Mucosa of stomach (tissue), 1 donor: ENCODE data around the gene FAM111A.
"Not testable (repeated sequence)": the region's sequence is repeated elsewhere in the genome, so short reads cannot be mapped to it uniquely, and the experiment has no call there.

Experiments
- H3K27me3 ChIP-seq: one replicate; pipeline ENCODE4 v1.7.0; 2013; ENCODE audit warnings: mild to moderate bottlenecking, low read length; ENCODE audit not compliant: control insufficient read depth, insufficient read depth
- H3K36me3 ChIP-seq: one replicate; pipeline ENCODE4 v1.7.0; 2013; ENCODE audit warnings: low read length; ENCODE audit not compliant: control insufficient read depth, insufficient read depth
- H3K4me1 ChIP-seq: one replicate; pipeline ENCODE4 v1.7.0; 2013; ENCODE audit warnings: mild to moderate bottlenecking, low read length; ENCODE audit not compliant: control insufficient read depth, insufficient read depth
- H3K4me3 ChIP-seq: one replicate; pipeline ENCODE4 v1.7.0; 2013; ENCODE audit warnings: low read length
- H3K9ac ChIP-seq: one replicate; pipeline ENCODE4 v1.7.0; 2013; ENCODE audit warnings: mild to moderate bottlenecking, low read length, moderate library complexity
- H3K9me3 ChIP-seq: one replicate; pipeline ENCODE4 v1.7.0; 2013; ENCODE audit warnings: mild to moderate bottlenecking, low read length, moderate library complexity; ENCODE audit not compliant: control insufficient read depth
- donor health status: Pancreatic carcinoma.

Gene FAM111A

DNA sequence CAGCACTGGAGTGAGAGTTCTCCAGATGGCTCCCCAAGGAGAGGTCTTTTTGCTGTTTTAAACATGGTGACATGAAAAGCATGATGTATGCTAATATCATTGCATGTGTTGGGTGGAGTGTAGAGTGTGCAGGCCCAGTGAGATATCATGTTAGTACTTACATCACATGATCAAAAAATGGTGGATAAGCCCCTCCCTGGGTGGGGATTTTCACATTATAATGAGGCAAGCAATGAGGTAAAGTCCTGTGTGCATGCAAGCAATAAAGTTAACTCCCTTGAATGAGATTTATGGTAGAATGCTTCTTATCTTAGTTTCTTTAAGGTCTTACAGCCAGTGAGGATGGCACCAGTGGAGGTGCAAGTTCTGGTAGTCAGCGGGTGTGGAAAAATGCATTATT, 27.1 kb upstream of the FAM111A start:
- H3K27me3 ChIP-seq = no peaks in the 10 kb centered on the region
- H3K36me3 ChIP-seq = no peaks in the 10 kb centered on the region
- no peaks in the 10 kb centered on the region for H3K4me1 ChIP-seq
- H3K4me3 ChIP-seq = no peak overlapping the region
- no peak overlapping the region for H3K9ac ChIP-seq
- peaks cover 3% of the 10 kb centered on the region for H3K9me3 ChIP-seq

DNA sequence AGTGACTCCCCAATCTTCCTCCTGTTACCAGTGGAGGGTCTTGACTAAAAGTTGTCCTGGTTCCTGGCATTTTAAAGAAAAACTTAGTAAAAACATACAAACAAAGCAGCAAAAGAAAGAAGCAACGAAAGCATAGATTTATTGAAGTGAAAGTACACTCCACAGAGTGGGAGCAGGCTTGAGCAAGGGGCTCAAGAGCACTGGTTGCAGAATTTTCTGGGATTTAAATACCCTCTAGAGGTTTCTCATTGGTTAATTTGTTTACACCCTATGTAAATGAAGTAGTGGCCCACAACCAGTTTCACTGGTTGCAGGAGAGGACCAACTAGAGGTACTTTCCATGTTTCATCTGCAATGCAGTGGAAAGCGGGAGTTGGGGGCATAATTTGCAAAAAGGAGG, 24.9 kb upstream of the FAM111A start:
- H3K9me3 ChIP-seq = peaks cover 3% of the 10 kb centered on the region
- no peaks in the 10 kb centered on the region for H3K36me3 ChIP-seq
- H3K4me1 ChIP-seq = no peaks in the 10 kb centered on the region
- no peak overlapping the region for H3K9ac ChIP-seq
- H3K4me3 ChIP-seq = no peak overlapping the region
- no peaks in the 10 kb centered on the region for H3K27me3 ChIP-seq

DNA sequence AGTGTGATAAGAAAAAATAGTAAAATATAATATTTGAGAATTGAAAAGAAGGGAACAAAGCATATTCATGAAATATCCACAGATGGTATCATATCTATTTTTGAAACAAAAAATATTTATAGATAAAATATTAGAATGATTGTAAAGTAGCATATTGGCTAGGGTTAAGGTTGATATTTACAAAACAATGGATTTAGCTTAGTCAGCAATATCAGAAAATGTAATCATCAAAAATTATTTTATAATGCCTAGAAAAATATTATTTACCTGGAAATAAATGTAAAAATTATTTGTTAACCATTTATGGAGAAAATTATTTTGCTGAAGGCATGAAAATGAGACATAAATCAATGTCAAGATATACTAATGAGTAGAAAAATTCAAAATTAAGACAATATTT, 22.8 kb upstream of the FAM111A start:
- H3K36me3 ChIP-seq = no peaks in the 10 kb centered on the region
- H3K9ac ChIP-seq = no peak overlapping the region
- peaks cover 3% of the 10 kb centered on the region for H3K9me3 ChIP-seq
- H3K4me3 ChIP-seq = no peak overlapping the region
- no peaks in the 10 kb centered on the region for H3K4me1 ChIP-seq
- no peaks in the 10 kb centered on the region for H3K27me3 ChIP-seq

DNA sequence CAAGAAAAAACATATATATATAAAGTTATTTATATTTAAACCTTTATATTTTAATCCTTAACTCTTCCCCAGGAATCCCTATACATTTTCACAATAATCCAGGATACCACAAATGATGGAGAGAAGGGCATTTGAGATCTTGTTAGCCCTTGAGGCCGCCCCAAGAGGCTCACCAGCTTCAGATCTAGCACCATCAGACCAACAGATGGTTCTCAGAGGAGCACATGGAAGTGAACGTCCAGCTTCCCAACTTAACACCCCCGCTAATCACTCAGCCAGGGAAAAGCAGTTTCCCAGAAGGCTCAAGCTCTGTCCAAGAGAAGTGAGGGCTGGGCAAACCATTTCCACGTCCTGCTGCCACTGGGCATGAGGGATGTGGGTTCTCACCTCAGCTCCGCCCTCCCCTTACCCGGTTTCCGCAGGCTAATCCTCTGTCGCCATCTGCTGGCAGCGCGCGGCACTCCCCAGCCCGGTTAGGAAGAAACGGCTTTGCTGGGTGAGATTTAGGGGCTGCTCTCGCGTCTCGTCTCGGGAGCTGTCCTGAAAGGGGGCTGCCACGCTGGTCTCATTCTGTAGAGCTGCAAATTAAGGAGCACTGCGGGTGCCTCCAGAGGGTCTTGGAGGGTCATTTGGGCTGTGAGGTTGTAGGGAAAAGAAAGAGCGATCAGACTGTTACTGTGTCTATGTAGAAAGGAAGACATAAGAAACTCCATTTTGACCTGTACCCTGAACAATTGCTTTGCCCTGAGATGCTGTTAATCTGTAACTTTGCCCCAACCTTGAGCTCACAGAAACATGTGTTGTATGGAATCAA, 6.8 kb upstream of the FAM111A start:
- H3K27me3 ChIP-seq = no peaks in the 10 kb centered on the region
- peaks cover 5% of the 10 kb centered on the region for H3K4me1 ChIP-seq
- no peak overlapping the region for H3K9ac ChIP-seq
- H3K9me3 ChIP-seq = no peaks in the 10 kb centered on the region
- H3K36me3 ChIP-seq = peaks cover 6% of the 10 kb centered on the region
- no peak overlapping the region for H3K4me3 ChIP-seq

DNA sequence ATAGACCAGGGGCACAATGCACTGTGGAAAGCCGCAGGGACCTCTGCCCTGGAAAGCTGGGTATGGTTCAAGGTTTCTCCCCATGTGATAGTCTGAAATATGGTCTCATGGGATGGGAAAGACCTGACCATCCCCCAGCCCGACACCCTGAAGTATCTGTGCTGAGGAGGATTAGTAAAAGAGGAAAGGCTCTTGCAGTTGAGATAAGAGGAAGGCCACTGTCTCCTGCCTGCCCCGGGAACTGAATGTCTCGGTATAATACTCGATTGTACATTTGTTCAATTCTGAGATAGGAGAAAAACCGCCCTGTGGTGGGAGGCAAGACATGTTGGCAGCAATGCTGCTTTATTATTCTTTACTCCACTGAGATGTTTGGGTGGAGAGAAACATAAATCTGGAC, 6.1 kb upstream of the FAM111A start:
- not testable (repeated sequence) for H3K36me3 ChIP-seq, H3K4me3 ChIP-seq

DNA sequence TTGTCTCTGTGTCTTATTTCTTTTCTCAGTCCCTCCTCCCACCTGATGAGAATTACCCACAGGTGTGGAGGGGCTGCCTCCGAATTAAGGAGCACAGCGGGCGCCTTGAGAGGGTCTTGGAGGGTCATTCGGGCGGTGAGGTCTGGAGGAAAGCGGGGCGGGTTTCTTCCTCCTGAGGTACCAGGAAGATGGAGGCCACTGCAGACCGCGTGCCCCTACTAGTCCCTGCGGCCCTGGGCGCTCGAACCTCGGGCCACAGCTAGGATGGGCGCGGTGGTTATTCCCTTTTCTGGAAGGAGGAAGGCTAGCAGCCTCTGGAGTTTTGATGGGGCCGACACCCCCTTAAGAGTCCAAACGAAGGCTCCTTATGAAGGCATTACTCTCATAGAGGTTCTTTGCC, 5.5 kb upstream of the FAM111A start:
- Histone ChIP-seq H3K4me3 (no peak overlapping the region), H3K9me3 (no peaks in the 10 kb centered on the region), H3K27me3 (no peaks in the 10 kb centered on the region), H3K36me3 (no peaks in the 10 kb centered on the region), H3K4me1 (peaks cover 5% of the 10 kb centered on the region), H3K9ac (no peak overlapping the region)

More for the DNA sequence above, 6.1 kb upstream of the FAM111A start:
- not testable (repeated sequence) for H3K9me3 ChIP-seq, H3K27me3 ChIP-seq, H3K9ac ChIP-seq, H3K4me1 ChIP-seq

DNA sequence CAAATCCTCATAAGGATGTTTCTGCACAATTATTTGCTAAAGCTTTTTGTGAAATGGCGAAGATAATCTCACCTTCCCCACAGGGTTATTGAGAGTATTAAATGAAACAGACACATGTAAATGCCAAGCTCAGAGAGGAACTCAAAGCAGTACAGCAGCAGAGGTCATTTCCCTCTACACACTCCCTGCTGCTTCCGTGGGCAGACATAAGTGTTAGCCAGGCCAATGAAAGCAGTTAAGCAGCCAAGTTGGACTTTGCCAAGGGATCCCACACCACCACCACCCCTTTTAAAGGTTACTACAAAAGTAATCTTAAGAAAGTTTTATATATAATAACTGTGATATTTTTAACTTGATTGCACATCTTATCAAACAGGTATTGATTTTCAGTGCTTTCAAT, 4.0 kb upstream of the FAM111A start:
- H3K9ac ChIP-seq = no peak overlapping the region
- H3K4me1 ChIP-seq = peaks cover 8% of the 10 kb centered on the region
- H3K36me3 ChIP-seq = no peaks in the 10 kb centered on the region
- no peaks in the 10 kb centered on the region for H3K27me3 ChIP-seq
- H3K9me3 ChIP-seq = no peaks in the 10 kb centered on the region
- H3K4me3 ChIP-seq = no peak overlapping the region

DNA sequence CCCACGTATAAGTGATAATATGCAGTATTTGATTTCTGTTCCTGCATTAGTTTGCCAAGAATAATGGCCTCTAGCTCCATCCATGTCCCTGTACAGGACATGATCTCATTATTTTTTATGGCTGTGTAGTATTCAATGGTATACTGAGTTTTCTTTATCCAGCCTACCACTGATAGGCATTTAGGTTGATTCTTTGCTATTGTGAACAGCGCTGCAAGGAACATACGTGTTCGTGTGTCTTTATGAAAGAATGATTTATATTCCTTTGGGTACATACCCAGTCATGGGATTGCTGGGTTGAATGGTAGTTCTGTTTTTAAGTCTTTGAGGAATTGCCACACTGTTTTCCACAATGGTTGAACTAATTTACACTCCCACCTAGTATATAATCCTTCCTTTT, 1.5 kb upstream of the FAM111A start:
- Histone ChIP-seq H3K9ac (no peak overlapping the region), H3K9me3 (no peaks in the 10 kb centered on the region), H3K4me3 (no peak overlapping the region), H3K36me3 (no peaks in the 10 kb centered on the region), H3K4me1 (peaks cover 22% of the 10 kb centered on the region), H3K27me3 (no peaks in the 10 kb centered on the region)

DNA sequence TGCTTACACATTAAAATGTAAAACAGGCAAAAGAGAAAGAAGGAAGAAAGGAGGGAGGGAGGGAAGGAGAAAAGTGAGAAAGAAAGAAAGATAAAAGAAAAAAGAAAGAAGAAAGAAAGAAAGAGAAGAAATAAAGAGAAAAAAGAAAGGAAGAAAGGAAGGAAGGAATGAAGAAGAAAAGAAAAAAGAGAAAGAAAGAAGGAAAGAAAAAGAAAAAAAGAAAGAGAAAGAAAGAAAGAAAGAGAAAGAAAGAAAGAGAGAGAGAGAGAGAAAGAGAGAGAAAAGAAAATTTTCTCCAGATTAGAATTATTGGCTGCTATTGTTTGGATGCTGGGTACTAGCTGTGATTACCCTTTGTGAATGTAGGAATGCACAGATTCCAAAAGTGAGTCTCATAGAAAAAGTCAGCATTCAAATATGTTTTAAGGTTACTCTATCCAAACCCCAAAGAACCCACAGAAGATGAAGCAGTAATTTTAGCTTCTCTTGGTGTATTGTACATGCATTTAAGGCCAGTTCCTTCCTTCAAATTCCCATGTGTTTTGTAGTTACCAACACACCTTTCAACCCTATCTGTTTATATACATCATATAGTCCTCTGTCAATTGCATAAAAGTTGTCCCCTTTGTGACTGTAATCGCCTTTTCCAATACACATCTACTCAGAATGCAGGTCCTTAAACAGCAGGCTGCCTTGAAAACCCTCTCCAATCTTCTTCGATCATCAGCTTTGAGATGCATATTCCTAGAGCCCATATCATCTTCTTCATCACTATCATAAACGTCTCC, 789 bp upstream of the FAM111A start:
- peak overlapping the region; percentile 86 for H3K9ac ChIP-seq
- H3K27me3 ChIP-seq = no peaks in the 10 kb centered on the region
- no peaks in the 10 kb centered on the region for H3K9me3 ChIP-seq
- H3K4me1 ChIP-seq = peaks cover 22% of the 10 kb centered on the region
- H3K4me3 ChIP-seq = peak overlapping the region; percentile 44
- no peaks in the 10 kb centered on the region for H3K36me3 ChIP-seq

DNA sequence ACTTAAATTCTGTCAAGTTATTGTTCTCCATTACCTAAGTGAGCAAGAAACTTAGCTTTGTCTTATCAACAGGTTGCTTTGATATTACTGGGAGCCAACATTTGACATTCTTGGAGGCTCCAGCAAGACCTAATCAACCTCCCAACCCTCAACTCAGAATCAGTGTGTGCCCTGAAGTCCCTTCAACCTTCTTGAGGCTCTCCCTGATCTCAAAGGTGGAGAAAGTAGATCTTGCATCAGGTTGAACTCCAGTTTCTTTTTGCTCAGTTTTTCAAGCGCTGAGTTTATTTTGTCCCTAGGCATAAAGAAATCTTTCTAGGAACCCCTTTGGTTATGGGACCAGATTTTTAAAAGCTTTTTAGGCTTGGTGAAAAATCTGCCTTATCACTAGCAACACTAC, 1.4 kb downstream of the FAM111A start:
- Histone ChIP-seq H3K4me1 (peaks cover 22% of the 10 kb centered on the region), H3K27me3 (no peaks in the 10 kb centered on the region), H3K4me3 (peak overlapping the region; percentile 52), H3K9me3 (no peaks in the 10 kb centered on the region), H3K9ac (peak overlapping the region; percentile 86), H3K36me3 (no peaks in the 10 kb centered on the region)

DNA sequence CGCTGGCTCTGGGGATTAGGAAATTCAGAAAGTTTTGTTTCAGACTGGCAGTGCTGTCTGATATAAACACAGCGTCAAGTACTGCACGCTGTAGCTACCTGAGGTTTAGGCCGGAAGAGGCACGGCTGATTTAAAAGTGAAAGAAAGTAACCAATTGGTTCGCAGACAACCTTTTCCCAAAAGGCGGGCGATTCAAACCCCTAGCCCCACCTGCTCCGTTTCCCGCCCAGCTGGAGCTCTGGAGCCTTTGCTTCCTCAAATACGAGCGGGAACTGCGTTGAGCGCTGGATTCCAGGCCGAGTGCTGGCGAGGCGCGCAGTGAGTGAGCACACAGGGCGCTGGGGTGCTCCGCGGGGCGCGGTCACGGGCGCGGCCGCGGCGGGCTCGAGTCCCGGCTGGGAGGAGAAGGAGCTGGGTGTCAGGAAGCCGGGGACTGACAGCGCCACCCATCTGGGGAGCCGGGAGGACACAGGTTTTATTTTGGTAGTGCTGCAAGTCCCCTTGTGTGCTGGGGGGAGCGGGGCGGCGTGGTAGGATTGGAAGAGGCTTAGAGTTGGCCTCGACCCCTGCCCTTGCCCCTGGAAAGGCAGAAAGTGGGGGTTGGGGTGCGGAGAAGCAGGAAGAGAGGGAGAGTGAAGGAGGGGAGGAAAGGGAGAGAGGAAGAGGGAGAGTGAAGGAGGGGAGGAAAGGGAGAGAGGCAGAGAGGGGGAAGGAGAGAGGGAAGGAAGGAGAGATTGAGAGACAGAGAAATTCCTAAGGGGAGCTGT, 2.1 kb downstream of the FAM111A start:
- Histone ChIP-seq H3K9ac (peak overlapping the region; percentile 54), H3K4me1 (peaks cover 22% of the 10 kb centered on the region), H3K27me3 (no peaks in the 10 kb centered on the region)

DNA sequence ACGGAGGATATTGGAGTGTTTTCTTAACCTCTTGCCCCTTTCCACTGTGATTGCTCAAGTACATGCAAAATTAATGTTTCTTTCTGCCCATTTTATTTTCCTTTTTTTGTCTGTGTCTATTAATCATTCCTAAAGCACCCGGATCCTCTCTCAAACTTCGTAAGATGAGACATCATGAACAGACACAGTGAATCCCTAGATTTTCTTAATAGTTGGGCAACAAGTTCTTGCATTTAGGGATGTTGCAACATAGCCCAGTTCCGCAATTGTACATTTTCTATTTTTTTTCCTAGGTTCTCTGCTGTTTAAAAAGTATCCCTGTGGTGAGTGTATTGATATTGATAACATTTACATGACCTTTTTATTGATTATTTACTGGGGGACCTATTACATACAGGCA, 2.9 kb downstream of the FAM111A start:
- Histone ChIP-seq H3K4me3 (no peak overlapping the region), H3K9me3 (no peaks in the 10 kb centered on the region), H3K36me3 (no peaks in the 10 kb centered on the region), H3K27me3 (no peaks in the 10 kb centered on the region), H3K4me1 (peaks cover 22% of the 10 kb centered on the region), H3K9ac (peak overlapping the region; percentile 54)

More for the DNA sequence above, 2.1 kb downstream of the FAM111A start:
- no peaks in the 10 kb centered on the region for H3K9me3 ChIP-seq
- no peaks in the 10 kb centered on the region for H3K36me3 ChIP-seq
- peak overlapping the region; percentile 52 for H3K4me3 ChIP-seq
